MCF 10A (cell line): Measurements from ENCODE around the gene PRR12. TPM values are rescaled to one million over a fixed set of nuclear protein-coding genes. Genes with fewer than 3 reads are reported as not detected.

Source experiments
- BruUV-seq: library from RNA; stranded (reverse); fragments of 400-500 nt; replicated peaks from 2 replicates; lab custom pipeline; 2021; lab: Mats Ljungman, UMichigan
- CTCF ChIA-PET: fragments of 300-600 bp; sonication (Branson Sonifier 250); formaldehyde crosslinking; extraction: SDS; loops from one replicate; lab custom pipeline; 2021; ENCODE audit warnings: antibody characterized with exemption, inconsistent platforms; lab: Yijun Ruan, JAX
- POLR2A ChIA-PET: fragments of 300-600, 350-650 bp; sonication (Branson Sonifier 250); formaldehyde crosslinking; extraction: SDS; loops from one replicate; lab custom pipeline; 2020; ENCODE audit warnings: antibody characterized with exemption, inconsistent platforms; lab: Yijun Ruan, JAX
- DNase-seq: peaks from one replicate; pipeline ENCODE4 v3.0.0-alpha.2; 2018; ENCODE audit not compliant: unreplicated experiment
- H3K27ac Mint-ChIP-seq: one replicate; pipeline ENCODE4 v1.8.0; 2022; ENCODE audit warnings: mild to moderate bottlenecking, low read depth, mixed read lengths; ENCODE audit not compliant: unreplicated experiment
- H3K27me3 Mint-ChIP-seq: one replicate; pipeline ENCODE4 v1.8.0; 2022; ENCODE audit warnings: mixed read lengths; ENCODE audit not compliant: insufficient read depth, unreplicated experiment
- H3K36me3 Mint-ChIP-seq: one replicate; pipeline ENCODE4 v1.8.0; 2022; ENCODE audit warnings: mild to moderate bottlenecking, moderate library complexity, mixed read lengths; ENCODE audit not compliant: insufficient read depth, unreplicated experiment
- H3K4me1 Mint-ChIP-seq: one replicate; pipeline ENCODE4 v1.8.0; 2022; ENCODE audit warnings: mixed read lengths; ENCODE audit not compliant: insufficient read depth, unreplicated experiment
- H3K4me3 Mint-ChIP-seq: one replicate; pipeline ENCODE4 v1.8.0; 2022; ENCODE audit warnings: mild to moderate bottlenecking, moderate library complexity, mixed read lengths; ENCODE audit not compliant: unreplicated experiment
- H3K9me3 Mint-ChIP-seq: one replicate; pipeline ENCODE4 v1.8.0; 2022; ENCODE audit warnings: mixed read lengths; ENCODE audit not compliant: unreplicated experiment
- intact Hi-C: fragments of 100-400 bp; cut with micrococcal nuclease; formaldehyde crosslinking; loops from 2 replicates; pipeline ENCODE4 v1.14.1; 2022
- total RNA-seq: library from RNA; stranded (reverse); gene quantifications from 2 replicates; pipeline ENCODE4 v1.2.3, GENCODE V29; 2022
- TF ChIP-seq, protein P1 (sequence below): fragments of 200-600 bp; IDR thresholded peaks from one replicate; pipeline ENCODE4 v1.8.0; 2022; ENCODE audit warnings: antibody characterized with exemption, mild to moderate bottlenecking; ENCODE audit not compliant: unreplicated experiment

PRR12 gene
- total RNA-seq, 1 experiment from 2014 or later: 19.0 TPM

- intact Hi-C loops: no loop called here
- peaks cover 17% of the 10 kb centered on the region for H3K4me1 Mint-ChIP-seq
- no peak for DNase-seq
- TF ChIP-seq, protein P1, sequence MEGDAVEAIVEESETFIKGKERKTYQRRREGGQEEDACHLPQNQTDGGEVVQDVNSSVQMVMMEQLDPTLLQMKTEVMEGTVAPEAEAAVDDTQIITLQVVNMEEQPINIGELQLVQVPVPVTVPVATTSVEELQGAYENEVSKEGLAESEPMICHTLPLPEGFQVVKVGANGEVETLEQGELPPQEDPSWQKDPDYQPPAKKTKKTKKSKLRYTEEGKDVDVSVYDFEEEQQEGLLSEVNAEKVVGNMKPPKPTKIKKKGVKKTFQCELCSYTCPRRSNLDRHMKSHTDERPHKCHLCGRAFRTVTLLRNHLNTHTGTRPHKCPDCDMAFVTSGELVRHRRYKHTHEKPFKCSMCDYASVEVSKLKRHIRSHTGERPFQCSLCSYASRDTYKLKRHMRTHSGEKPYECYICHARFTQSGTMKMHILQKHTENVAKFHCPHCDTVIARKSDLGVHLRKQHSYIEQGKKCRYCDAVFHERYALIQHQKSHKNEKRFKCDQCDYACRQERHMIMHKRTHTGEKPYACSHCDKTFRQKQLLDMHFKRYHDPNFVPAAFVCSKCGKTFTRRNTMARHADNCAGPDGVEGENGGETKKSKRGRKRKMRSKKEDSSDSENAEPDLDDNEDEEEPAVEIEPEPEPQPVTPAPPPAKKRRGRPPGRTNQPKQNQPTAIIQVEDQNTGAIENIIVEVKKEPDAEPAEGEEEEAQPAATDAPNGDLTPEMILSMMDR: no peak
- no peaks in the 10 kb centered on the region for H3K27me3 Mint-ChIP-seq
- peak overlapping the region; percentile 91 for H3K4me3 Mint-ChIP-seq
- no peak overlapping the region for H3K27ac Mint-ChIP-seq
- H3K36me3 Mint-ChIP-seq: peaks cover 37% of the 10 kb centered on the region
- POLR2A ChIA-PET: interaction anchor here (0.7 to 11.4 kb wide), 8 partner anchors 8 to 385 kb away, joined by 3 to 167 read pairs (median 8); partner anchors contain the start of genes PRMT1, RRAS and SCAF1
- CTCF ChIA-PET: no interaction called here
- no peaks in the 10 kb centered on the region for H3K9me3 Mint-ChIP-seq
- BruUV-seq: no TSS peak
Observed at GRCh38 chr19:49663224-49663623, 72.2 kb downstream of the PRR12 start.

DNA sequence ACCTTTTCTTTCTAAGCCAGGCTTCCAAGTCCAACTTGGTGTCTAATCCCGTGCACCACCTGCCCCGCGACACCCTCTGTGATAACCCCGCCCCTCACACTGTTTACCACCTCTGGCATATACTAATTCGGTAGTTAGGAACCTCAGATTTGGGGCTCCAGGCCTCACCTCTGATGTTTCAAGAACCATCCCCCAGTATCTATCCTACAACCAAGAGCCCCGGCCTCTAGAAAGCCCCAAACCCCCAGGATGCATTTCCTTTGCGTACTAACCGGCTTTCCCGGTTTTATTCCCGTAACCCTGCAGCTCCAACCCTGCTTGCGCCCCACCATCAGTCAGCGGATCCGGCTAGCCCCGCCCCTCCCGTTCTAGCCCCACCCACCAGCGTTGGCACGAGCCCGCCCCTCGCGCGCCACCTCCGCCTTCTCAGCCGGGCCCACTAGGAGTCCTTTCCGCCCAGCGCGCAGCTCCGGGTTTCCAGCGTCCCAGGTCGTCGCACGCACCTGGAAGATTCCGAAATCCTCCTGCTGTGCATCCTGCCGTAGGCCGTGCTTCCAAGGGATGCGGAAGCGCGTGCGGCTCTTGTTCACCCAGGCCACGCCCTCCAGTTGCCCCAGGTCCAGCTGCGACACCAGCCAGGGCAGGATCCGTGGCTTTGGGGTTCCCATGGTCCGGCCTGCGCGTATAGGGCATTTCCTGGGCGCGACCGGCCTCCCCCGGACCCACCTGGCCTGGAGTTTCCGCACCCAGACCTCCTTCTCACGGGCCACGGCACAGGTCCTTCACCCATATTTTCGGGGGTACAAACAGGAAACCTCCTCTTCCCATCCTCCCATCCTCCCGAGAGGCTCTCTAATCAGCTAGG is 73.4 kb downstream of the PRR12 start:
- CTCF ChIA-PET: interaction anchor here (0.6 to 1.7 kb wide), 8 partner anchors 8 to 132 kb away, joined by 3 to 5 read pairs (median 3); no protein-coding TSS in a partner anchor
- Mint-ChIP-seq H3K9me3 (no peaks in the 10 kb centered on the region), H3K27ac (peak overlapping the region; percentile 91), H3K27me3 (no peaks in the 10 kb centered on the region), H3K4me3 (peak overlapping the region; percentile 91), H3K36me3 (peaks cover 42% of the 10 kb centered on the region), H3K4me1 (peaks cover 17% of the 10 kb centered on the region)
- no TSS peak for BruUV-seq
- DNase-seq: peak; percentile 96
- intact Hi-C loops: loop anchor here (1.0 kb wide), 1 partner anchor 22 kb away; the partner anchor contains the start of gene SCAF1
- TF ChIP-seq, protein P1: no peak
- POLR2A ChIA-PET: interaction anchor here (0.7 to 11.4 kb wide), 27 partner anchors 9 to 1030 kb away, joined by 3 to 167 read pairs (median 5); partner anchors contain the start of genes AKT1S1, ALDH16A1, AP2A1 and NOSIP

- Mint-ChIP-seq H3K9me3 (no peaks in the 10 kb centered on the region), H3K4me1 (peaks cover 17% of the 10 kb centered on the region), H3K4me3 (peak overlapping the region; percentile 91), H3K36me3 (peaks cover 38% of the 10 kb centered on the region), H3K27ac (peak overlapping the region; percentile 91), H3K27me3 (no peaks in the 10 kb centered on the region)
- BruUV-seq: no TSS peak
- DNase-seq: peak; percentile 9
- TF ChIP-seq, protein P1: no peak
- ChIA-PET POLR2A (interaction anchor here (0.7 to 11.4 kb wide), 26 partner anchors 10 to 1031 kb away, joined by 3 to 167 read pairs (median 6); partner anchors contain the start of genes AKT1S1, ALDH16A1, AP2A1 and NOSIP), CTCF (interaction anchor here (0.7 to 1.7 kb wide), 5 partner anchors 8 to 132 kb away, joined by 3 to 5 read pairs (median 3); no protein-coding TSS in a partner anchor)
- intact Hi-C loops: loop anchor here (1.0 kb wide), 1 partner anchor 23 kb away; the partner anchor contains the start of gene SCAF1
Observed at GRCh38 chr19:49665036-49665350, 74.0 kb downstream of the PRR12 start.
